HG03432 (cell line): ENCODE data around the gene NEURL1B.

Source experiments
- ATAC-seq: cut with Tn5 transposase; IDR thresholded peaks from one replicate; pipeline ENCODE4 v1.9.1; 2021; ENCODE audit warnings: mild to moderate bottlenecking, moderate library complexity; ENCODE audit not compliant: unreplicated experiment

The NEURL1B gene

DNA sequence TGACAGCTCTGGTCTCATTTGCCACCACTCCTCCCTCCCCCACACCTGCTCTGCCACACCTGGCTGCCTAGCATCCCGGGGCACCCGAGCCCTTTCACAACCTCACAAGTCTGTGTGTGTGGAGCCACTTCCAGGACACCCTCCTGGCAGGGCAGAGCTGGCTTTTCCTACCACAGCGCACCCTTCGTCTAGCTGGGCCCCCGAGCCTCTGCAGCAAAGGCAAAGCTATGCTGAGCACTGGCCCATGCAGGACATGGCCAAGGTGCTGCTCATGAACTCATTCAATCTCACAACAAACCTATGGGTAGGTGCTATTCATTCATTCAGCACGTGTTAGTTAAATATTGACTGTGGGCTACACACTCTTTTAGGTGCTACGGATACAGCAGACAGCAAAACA is 86.5 kb downstream of the NEURL1B start:
- no peak for ATAC-seq

GRCh38 chr5:172728481-172729241 is 87.6 kb downstream of the NEURL1B start:
- ATAC-seq, result no peak

DNA sequence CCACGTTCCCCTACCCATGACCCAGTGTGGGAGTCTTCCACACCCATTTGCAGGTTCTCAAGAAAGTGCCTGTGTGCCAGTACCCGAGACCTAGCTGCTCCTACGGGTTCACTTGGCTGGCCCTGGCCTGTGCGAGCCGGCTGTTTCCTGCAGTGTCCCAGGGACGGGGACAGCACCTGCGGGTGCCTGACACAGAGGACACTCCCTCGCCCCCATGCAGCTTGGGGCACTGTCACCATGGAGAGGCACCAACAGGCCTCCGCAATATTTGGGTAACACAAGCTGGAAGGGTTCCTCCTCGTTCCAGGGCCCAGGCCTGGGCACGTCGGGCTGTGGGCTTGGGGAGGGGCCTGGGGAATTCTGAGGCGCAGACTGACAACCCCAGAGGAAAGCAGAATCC is 88.5 kb downstream of the NEURL1B start:
- no peak for ATAC-seq

DNA sequence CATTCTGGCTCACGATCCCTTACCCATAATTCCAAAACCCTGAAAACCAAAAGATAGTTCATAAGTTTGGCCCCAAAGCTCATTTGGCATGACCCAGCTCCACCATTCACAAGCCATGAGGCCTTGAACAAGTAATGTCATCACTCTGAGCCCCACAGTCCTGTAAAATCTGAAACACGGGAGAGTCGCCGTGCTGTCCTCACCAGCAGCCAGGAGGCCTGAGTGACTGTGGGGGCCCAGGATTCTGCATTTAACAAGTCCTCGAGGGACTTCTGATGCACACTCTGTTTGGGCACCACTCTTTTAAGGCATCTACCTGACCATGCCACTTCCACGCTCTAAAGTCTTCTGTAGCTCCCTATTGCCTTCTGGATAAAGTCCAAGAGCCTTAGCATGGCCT is 89.2 kb downstream of the NEURL1B start:
- ATAC-seq, result no peak

GRCh38 chr5:172730981-172731679 is 90.1 kb downstream of the NEURL1B start:
- ATAC-seq, result no peak

GRCh38 chr5:172731680-172732074 is 90.6 kb downstream of the NEURL1B start:
- ATAC-seq, result no peak

DNA sequence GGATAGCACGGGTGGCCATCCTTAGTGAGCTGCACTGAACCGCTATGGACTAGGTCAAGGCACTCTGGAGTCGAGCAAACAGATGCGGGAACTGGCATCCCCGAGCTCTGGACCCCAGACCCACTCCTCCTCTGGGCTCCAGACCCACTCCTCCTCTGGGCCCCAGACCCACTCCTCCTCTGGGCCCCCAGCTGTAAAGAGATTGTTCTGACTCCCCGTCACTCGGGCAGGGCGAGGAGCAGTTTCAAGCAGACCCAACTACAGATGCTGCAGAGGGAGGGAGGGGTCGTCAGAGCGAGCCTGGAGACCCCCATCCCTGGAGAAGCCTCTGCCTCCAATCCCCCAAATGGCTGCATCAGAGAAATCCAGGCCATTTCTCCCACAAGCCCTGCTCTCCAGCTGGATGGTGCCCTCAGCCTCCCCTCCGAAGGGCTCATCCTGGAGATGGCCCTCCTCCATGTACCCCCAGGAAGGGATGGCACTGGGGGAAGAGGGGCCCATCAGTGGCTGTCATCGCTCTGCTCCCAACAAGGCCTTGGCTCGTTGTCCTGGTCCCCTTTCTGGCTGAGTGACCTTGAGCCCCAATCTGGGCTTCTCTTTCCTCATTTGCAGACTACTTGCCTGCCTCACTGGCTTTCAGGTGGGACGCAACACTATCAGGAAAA is 91.3 kb downstream of the NEURL1B start:
- no peak for ATAC-seq

DNA sequence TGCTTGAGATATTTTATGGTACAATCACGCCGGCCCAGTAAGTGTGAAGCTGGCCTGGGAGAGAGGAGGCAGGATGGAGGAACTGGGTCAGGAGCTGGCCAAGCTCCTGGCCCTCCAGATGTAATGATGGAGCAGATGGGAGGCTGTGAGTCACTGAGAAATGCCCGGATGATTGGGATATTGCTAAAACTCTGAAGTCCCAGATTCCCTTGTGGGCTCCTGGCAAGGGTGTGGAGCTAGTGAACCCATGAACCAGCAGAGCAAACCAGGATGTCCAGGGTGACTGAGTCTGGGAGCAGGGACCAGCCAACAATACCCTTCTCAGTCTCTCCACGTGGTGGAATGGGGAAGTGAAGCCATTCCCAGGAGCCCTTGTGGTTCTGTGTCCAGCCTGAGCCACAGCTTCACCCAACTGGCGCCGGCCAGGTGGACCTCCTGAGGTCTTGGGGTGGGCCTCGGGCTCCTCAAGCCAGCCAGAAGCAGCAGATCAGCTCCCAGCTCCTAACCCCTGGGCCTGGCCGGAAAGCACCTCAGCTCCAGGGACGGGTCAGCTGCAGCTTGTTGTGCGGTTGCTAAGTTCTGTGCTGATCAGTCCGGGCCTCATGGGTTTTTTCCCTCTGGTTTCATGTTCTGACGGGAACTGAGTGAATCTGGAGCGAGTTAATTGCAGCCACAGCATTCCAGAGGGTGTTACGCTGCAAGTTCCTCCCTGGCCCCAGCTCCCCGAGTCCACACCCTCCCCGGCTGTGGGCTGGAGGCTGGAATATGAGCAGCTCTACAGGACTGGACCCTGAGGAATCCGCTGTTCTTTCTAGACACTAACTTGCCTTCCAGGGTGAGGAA is 92.3 kb downstream of the NEURL1B start:
- ATAC-seq, result no peak

DNA sequence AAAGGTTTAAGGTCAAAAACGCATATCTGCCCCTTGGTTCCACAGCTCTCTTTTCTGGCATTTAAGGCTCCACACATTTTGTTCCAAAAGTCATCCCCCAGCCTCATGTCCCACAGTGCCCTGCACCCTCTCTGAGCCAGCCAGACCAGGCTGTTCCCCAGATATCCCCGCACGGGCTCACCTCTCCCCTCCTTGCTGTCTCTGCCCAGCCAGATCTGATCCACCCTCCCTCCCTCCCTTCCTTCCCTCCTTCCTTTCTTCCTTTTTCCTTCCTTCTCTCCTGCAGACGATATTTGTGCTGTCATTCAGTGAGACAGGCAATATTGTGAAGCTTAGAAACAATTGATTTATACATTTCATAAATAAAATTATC is 92.9 kb downstream of the NEURL1B start:
- no peak for ATAC-seq

GRCh38 chr5:172735141-172735831 is 94.2 kb downstream of the NEURL1B start:
- ATAC-seq, result no peak

DNA sequence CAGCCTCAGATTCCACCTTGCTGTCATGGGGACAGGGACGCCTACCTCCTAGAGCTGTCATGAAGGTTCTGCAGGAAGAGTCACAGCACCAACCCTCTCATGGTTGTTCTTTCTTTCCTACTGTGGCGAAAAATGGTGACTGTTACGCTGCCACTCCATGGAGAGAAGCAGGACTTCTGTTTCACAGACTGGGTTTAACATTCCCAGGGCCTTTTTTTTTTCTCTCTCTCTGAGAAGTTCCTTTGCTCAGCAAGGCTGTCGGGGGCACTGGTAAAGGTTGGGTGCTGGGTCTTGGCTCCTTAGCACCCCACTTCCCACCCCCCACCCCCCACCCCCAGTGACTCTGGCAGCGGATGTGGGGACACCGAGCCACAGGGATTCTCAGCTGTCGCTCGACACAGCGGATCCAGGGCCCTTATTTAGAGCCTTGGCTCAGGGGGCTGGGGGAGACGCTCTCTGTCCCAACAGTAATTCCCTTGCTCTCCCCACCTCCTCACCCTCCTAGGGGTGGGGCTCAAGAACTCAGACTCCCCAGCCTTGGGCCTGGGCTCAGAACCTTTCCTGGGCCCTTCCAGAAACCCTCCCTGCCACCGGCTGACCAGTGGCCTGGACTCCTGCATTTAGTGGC is 95.6 kb downstream of the NEURL1B start:
- ATAC-seq, result no peak

GRCh38 chr5:172739375-172739774 is 98.3 kb downstream of the NEURL1B start:
- no peak for ATAC-seq

- no peak for ATAC-seq
These were observed 99.6 kb downstream of the NEURL1B start for GRCh38 chr5:172740428-172741205.
